Inflammatory macrophage treated with lipopolysaccharide for 4 hours (primary cell): ENCODE measurements around the gene DCXR.

Experiments used
- DNase-seq: peaks from one replicate; pipeline ENCODE4 v3.0.0-alpha.2; 2020

DCXR gene

GRCh38 chr17:82072827-82073226 lies 35.3 kb upstream of the DCXR start:
- DNase-seq, result no peak

- DNase-seq, result no peak
Measured at GRCh38 chr17:82070611-82071010, 33.1 kb upstream of the DCXR start.

- DNase-seq, result peak; percentile 65
Measured at GRCh38 chr17:82065638-82066303, 28.3 kb upstream of the DCXR start, which contains the start of gene DUS1L. TSS of gene DUS1L (minus strand) at chr17:82065804. CDS start at chr17:82065059, 745 bp downstream.

- peak; percentile 37 for DNase-seq
Measured at GRCh38 chr17:82065193-82065637, 27.7 kb upstream of the DCXR start.

- no peak for DNase-seq
Measured at GRCh38 chr17:82064433-82065192, 27.1 kb upstream of the DCXR start.

- DNase-seq, result no peak
Measured at GRCh38 chr17:82063424-82064415, 26.2 kb upstream of the DCXR start.

GRCh38 chr17:82062984-82063368 lies 25.5 kb upstream of the DCXR start:
- DNase-seq, result no peak

- DNase-seq, result no peak
Measured at GRCh38 chr17:82062076-82062983, 24.8 kb upstream of the DCXR start.

- DNase-seq, result no peak
Measured at GRCh38 chr17:82061047-82061925, 23.8 kb upstream of the DCXR start.

GRCh38 chr17:82060614-82061013 lies 23.1 kb upstream of the DCXR start:
- DNase-seq, result no peak

- no peak for DNase-seq
Measured at GRCh38 chr17:82060001-82060380, 22.5 kb upstream of the DCXR start.

GRCh38 chr17:82059272-82060000 lies 21.9 kb upstream of the DCXR start:
- DNase-seq, result no peak

- DNase-seq, result no peak
Measured at GRCh38 chr17:82058855-82059249, 21.4 kb upstream of the DCXR start.

- DNase-seq, result no peak
Measured at GRCh38 chr17:82058230-82058854, 20.8 kb upstream of the DCXR start.

- no peak for DNase-seq
Measured at GRCh38 chr17:82056729-82057621, 19.5 kb upstream of the DCXR start.

- no peak for DNase-seq
Measured at GRCh38 chr17:82055965-82056728, 18.6 kb upstream of the DCXR start.

GRCh38 chr17:82055023-82055964 lies 17.8 kb upstream of the DCXR start:
- no peak for DNase-seq
